Tibial artery (tissue), 4 donors: Measurements from ENCODE around the gene C2CD4C.

ENCODE experiments used
- DNase-seq, 2 donors: peaks; one replicate each; pipeline ENCODE4 v3.0.0-alpha.2; 2019
- H3K27ac ChIP-seq, 2 donors: fragments of 200-600 bp; sonication (generic) in 1 of 2; 1 replicate in 1 of 2; 2 replicates in 1 of 2; pipeline ENCODE4 v1.5.1; 2018 to 2019; ENCODE audit warnings: mild to moderate bottlenecking in 1 of 2
- H3K27me3 ChIP-seq, 2 donors: fragments of 200-600 bp; sonication (generic) in 1 of 2; one replicate each; pipeline versions ENCODE4 v1.5.1 to v1.6.0; 2016 to 2019
- H3K36me3 ChIP-seq, 3 donors: fragments of 200-600 bp; sonication (generic) in 2 of 3; one replicate each; pipeline ENCODE4 v1.5.1; 2016 to 2019; ENCODE audit warnings: mild to moderate bottlenecking in 2 of 3
- H3K4me1 ChIP-seq, 4 donors: fragments of 200-600 bp; sonication (generic) in 2 of 4; 1 replicate in 3 of 4; 2 replicates in 1 of 4; pipeline ENCODE4 v1.5.1; 2016 to 2019
- H3K4me3 ChIP-seq, 2 donors: fragments of 200-600 bp; sonication (generic) in 1 of 2; 1 replicate in 1 of 2; 2 replicates in 1 of 2; pipeline ENCODE4 v1.5.1; 2018 to 2019; ENCODE audit warnings: mild to moderate bottlenecking in 2 of 2
- H3K9me3 ChIP-seq, 3 donors: fragments of 200-600 bp; sonication (generic) in 1 of 3; one replicate each; pipeline ENCODE4 v1.5.1; 2016 to 2019
- intact Hi-C: fragments of 100-400 bp; cut with DNase I; formaldehyde crosslinking; loops from one replicate; pipeline ENCODE4 v1.15.0; 2023; ENCODE audit warnings: low total_unique reads
- TF ChIP-seq, protein P1 (sequence below), 2 experiments: fragments of 200-600 bp in 1 of 2; fragments of 450-650 bp in 1 of 2; IDR thresholded peaks; one replicate each; pipeline ENCODE4 v1.5.1; 2017 to 2019; ENCODE audit warnings: antibody characterized with exemption in 2 of 2, mild to moderate bottlenecking in 1 of 2, moderate library complexity in 1 of 2

Gene C2CD4C

DNA sequence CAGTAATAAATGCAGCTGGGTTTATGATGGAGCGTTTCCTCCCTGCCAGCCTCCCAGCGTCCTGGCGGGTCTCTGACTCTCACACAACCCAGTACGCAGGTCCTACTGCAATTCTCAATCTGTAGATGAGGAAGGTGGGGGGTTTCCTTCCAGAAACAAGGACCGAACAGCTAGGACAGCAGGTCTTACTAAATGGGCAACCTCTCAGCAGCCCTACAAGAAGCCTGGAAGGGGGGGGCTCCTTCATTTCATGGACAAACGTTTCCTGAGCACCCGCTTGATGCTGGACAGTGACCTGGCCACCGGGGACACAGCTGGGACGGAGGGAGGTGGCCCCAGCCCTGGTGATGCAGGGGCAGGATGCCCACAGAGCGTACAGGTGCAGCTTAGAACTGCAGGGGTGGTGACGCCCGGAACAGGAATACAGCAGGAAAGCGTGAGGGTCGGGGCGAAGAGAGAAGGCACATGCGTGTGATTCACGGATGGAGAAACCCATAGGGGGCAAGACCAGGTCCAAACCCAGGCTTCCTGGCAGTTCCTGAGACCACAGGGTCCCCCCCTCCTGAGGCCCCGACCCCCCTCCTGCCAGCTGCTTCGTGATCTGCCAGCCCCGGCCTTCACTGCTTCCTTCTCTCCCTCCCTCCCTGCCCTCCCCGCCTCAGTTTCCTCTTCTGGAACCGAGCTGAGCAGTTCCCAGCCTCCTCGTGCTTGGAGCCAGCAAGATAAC is 732 bp upstream of the C2CD4C start:
- intact Hi-C loops: no loop called here

GRCh38 chr19:408441-408901 is 476 bp downstream of the C2CD4C start:
- DNase-seq: peak in 1 of 2 donors; percentile 62

More for the DNA sequence above, 732 bp upstream of the C2CD4C start:
- no peaks in the 10 kb centered on the region for H3K9me3 ChIP-seq
- H3K4me3 ChIP-seq: peak overlapping the region; percentile 33 to 54
- no peak overlapping the region for H3K27ac ChIP-seq
- TF ChIP-seq, protein P1, sequence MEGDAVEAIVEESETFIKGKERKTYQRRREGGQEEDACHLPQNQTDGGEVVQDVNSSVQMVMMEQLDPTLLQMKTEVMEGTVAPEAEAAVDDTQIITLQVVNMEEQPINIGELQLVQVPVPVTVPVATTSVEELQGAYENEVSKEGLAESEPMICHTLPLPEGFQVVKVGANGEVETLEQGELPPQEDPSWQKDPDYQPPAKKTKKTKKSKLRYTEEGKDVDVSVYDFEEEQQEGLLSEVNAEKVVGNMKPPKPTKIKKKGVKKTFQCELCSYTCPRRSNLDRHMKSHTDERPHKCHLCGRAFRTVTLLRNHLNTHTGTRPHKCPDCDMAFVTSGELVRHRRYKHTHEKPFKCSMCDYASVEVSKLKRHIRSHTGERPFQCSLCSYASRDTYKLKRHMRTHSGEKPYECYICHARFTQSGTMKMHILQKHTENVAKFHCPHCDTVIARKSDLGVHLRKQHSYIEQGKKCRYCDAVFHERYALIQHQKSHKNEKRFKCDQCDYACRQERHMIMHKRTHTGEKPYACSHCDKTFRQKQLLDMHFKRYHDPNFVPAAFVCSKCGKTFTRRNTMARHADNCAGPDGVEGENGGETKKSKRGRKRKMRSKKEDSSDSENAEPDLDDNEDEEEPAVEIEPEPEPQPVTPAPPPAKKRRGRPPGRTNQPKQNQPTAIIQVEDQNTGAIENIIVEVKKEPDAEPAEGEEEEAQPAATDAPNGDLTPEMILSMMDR (IDR thresholded peaks at IDR 0.05): no peak
- peaks cover 0 to 89% of the 10 kb centered on the region in 2 donors for H3K27me3 ChIP-seq
- no peaks in the 10 kb centered on the region for H3K36me3 ChIP-seq
- DNase-seq: peak in 1 of 2 donors; percentile 53
- H3K4me1 ChIP-seq: peaks cover 0 to 23% (median 21%) of the 10 kb centered on the region in 4 donors

DNA sequence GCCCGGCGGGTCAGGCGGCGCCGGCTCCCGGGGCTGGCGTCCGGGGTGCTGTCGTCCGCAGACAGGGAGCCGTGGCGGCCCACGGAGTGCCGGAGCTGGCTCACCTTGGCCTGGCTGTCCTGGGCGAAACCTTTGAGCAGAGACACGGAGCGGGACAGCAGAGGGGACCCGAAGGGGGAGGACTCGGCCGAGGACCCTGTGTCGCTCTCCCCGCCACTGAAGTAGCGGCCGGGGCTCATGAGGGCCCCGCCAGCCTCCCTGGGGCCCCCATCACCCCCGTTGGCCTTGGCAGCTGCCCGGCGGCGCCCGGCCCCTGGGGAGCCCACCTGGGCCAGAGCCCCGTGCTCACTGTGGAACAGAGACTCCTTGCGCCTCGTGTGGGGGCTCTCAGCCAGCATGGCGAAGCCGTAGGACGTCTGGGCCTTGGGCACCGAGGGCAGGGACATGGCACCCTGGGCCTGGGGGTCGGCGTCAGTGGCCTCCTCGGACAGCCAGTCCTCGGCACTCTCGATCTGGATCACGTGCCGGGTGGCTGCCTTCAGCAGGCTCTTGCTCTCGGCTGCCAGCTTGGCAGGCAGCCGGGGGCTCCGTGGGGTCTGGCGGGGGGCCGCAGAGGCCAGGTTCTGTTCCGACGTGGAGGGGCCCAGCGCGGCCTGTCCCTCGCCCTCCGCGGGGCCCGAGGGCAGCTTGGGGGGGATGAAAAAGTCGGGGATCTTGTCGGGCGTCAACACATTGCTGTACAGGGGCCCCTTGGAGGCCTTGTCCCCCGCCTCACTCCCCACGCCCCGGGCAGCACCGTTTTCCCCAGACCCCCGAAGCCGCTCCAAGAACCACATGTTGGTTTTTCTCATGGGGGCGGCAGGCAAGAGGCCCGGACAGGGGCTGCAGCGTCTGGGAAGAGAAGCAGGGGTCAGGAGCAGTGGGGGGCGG is 1.2 kb downstream of the C2CD4C start:
- Histone ChIP-seq H3K4me3 (peak overlapping the region in 1 of 2 donors; percentile 54), H3K27ac (no peak overlapping the region), H3K4me1 (peaks cover 0 to 23% (median 21%) of the 10 kb centered on the region in 4 donors), H3K27me3 (peaks cover 0 to 83% of the 10 kb centered on the region in 2 donors), H3K36me3 (no peaks in the 10 kb centered on the region), H3K9me3 (no peaks in the 10 kb centered on the region)
- intact Hi-C loops: no loop called here
- TF ChIP-seq, protein P1 (IDR thresholded peaks at IDR 0.05): no peak
- no peak for DNase-seq

More at GRCh38 chr19:408441-408901, 476 bp downstream of the C2CD4C start:
- no peak overlapping the region for H3K27ac ChIP-seq
- TF ChIP-seq, protein P1 (IDR thresholded peaks at IDR 0.05): no peak
- peaks cover 0 to 83% of the 10 kb centered on the region in 2 donors for H3K27me3 ChIP-seq
- H3K9me3 ChIP-seq: no peaks in the 10 kb centered on the region
- intact Hi-C loops: no loop called here
- peaks cover 0 to 23% (median 21%) of the 10 kb centered on the region in 4 donors for H3K4me1 ChIP-seq
- peak overlapping the region; percentile 33 to 54 for H3K4me3 ChIP-seq
- no peaks in the 10 kb centered on the region for H3K36me3 ChIP-seq

GRCh38 chr19:406971-407510 is 1.9 kb downstream of the C2CD4C start:
- no peaks in the 10 kb centered on the region for H3K36me3 ChIP-seq
- H3K9me3 ChIP-seq: no peaks in the 10 kb centered on the region
- peak in 1 of 2 donors; percentile 49 for DNase-seq
- intact Hi-C loops: no loop called here
- H3K4me1 ChIP-seq: peaks cover 0 to 23% (median 21%) of the 10 kb centered on the region in 4 donors
- H3K27me3 ChIP-seq: peaks cover 0 to 83% of the 10 kb centered on the region in 2 donors
- TF ChIP-seq, protein P1 (IDR thresholded peaks at IDR 0.05): no peak
- no peak overlapping the region for H3K4me3 ChIP-seq
- no peak overlapping the region for H3K27ac ChIP-seq

DNA sequence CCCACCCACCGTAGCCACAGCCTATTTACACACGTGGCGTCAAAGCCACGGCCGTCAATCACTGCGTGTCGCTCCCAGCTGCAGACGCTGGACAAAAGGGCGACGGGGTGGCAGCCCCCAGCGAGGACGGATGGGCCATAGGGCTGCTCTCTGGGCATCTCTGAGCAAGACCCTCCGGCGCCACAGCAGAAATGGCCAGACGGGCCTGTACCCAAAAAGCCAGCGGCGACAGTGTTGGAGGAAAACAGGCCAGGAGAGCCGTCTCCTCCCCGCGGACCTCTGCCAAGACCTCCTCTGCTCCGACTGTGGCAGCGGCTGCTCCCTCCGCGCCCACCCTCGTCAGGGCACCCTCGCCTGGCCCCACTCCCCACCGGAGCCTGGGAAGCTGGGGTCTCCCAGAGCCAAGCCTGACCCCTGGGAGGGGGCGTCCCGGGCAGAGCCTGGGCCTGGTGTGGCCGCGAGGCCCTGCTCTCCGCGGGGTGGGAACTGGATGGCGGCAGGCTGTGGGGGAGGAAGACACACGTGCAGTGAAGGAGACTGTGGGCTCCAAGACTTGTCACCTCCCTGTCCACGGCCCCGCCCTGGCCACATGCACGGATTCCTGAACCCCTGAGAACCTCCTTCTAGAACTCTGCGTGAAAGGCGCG is 2.7 kb downstream of the C2CD4C start:
- peaks cover 0 to 23% (median 21%) of the 10 kb centered on the region in 4 donors for H3K4me1 ChIP-seq
- no peak overlapping the region for H3K27ac ChIP-seq
- no peaks in the 10 kb centered on the region for H3K36me3 ChIP-seq
- peaks cover 0 to 83% of the 10 kb centered on the region in 2 donors for H3K27me3 ChIP-seq
- no peaks in the 10 kb centered on the region for H3K9me3 ChIP-seq
- H3K4me3 ChIP-seq: no peak overlapping the region
- TF ChIP-seq, protein P1 (IDR thresholded peaks at IDR 0.05): no peak
- intact Hi-C loops: no loop called here
- peak in 1 of 2 donors; percentile 48 for DNase-seq
